Activated naive CD8-positive, alpha-beta T cell treated with anti-CD3 and anti-CD28 coated beads for 36 hours (primary cell): ENCODE measurements around the gene AOPEP. TPM values are rescaled to one million over a fixed set of nuclear protein-coding genes. Genes with fewer than 3 reads are reported as not detected.

Source experiments
- DNase-seq: peaks from one replicate; pipeline ENCODE4 v3.0.0; 2021
- H3K27ac Mint-ChIP-seq: one replicate; pipeline ENCODE4 v1.8.0; 2022; ENCODE audit warnings: mild to moderate bottlenecking, moderate library complexity, mixed read lengths
- H3K27me3 Mint-ChIP-seq: one replicate; pipeline ENCODE4 v1.8.0; 2022; ENCODE audit warnings: mild to moderate bottlenecking, mixed read lengths
- H3K36me3 Mint-ChIP-seq: one replicate; pipeline ENCODE4 v1.8.0; 2021; ENCODE audit warnings: mild to moderate bottlenecking, mixed read lengths
- H3K4me1 Mint-ChIP-seq: one replicate; pipeline ENCODE4 v1.8.0; 2021; ENCODE audit warnings: mixed read lengths
- H3K4me3 Mint-ChIP-seq: one replicate; pipeline ENCODE4 v1.8.0; 2022; ENCODE audit warnings: mild to moderate bottlenecking, moderate library complexity, mixed read lengths
- H3K9me3 Mint-ChIP-seq: one replicate; pipeline ENCODE4 v1.8.0; 2022; ENCODE audit warnings: mixed read lengths
- total RNA-seq, 2 experiments: library from RNA; stranded (reverse); gene quantifications; one replicate each; pipeline ENCODE4 v1.2.3, GENCODE V29; 2021

Gene AOPEP
- total RNA-seq, 2 experiments from 2014 or later: 5.0 to 6.8 TPM

GRCh38 chr9:94802251-94802650 is 75.8 kb downstream of the AOPEP start:
- Mint-ChIP-seq H3K27ac (no peak overlapping the region), H3K27me3 (no peaks in the 10 kb centered on the region), H3K9me3 (no peaks in the 10 kb centered on the region), H3K36me3 (peaks cover 38% of the 10 kb centered on the region), H3K4me1 (peaks cover 29% of the 10 kb centered on the region), H3K4me3 (no peak overlapping the region)
- DNase-seq: no peak

GRCh38 chr9:94802793-94803192 is 76.3 kb downstream of the AOPEP start:
- Mint-ChIP-seq H3K4me1 (peaks cover 29% of the 10 kb centered on the region), H3K9me3 (no peaks in the 10 kb centered on the region), H3K27ac (peak overlapping the region; percentile 72), H3K4me3 (no peak overlapping the region), H3K27me3 (no peaks in the 10 kb centered on the region), H3K36me3 (peaks cover 42% of the 10 kb centered on the region)
- peak; percentile 55 for DNase-seq

GRCh38 chr9:94804316-94804715 is 77.8 kb downstream of the AOPEP start:
- H3K27ac Mint-ChIP-seq: no peak overlapping the region
- no peaks in the 10 kb centered on the region for H3K9me3 Mint-ChIP-seq
- H3K4me3 Mint-ChIP-seq: no peak overlapping the region
- H3K27me3 Mint-ChIP-seq: no peaks in the 10 kb centered on the region
- H3K4me1 Mint-ChIP-seq: peaks cover 29% of the 10 kb centered on the region
- DNase-seq: no peak
- peaks cover 45% of the 10 kb centered on the region for H3K36me3 Mint-ChIP-seq

GRCh38 chr9:94805051-94805489 is 78.6 kb downstream of the AOPEP start:
- Mint-ChIP-seq H3K4me1 (peaks cover 29% of the 10 kb centered on the region), H3K36me3 (peaks cover 49% of the 10 kb centered on the region), H3K27ac (no peak overlapping the region), H3K27me3 (no peaks in the 10 kb centered on the region), H3K4me3 (no peak overlapping the region), H3K9me3 (no peaks in the 10 kb centered on the region)
- DNase-seq: no peak

- H3K4me1 Mint-ChIP-seq: peaks cover 29% of the 10 kb centered on the region
- H3K27ac Mint-ChIP-seq: no peak overlapping the region
- no peak overlapping the region for H3K4me3 Mint-ChIP-seq
- H3K9me3 Mint-ChIP-seq: no peaks in the 10 kb centered on the region
- DNase-seq: no peak
- no peaks in the 10 kb centered on the region for H3K27me3 Mint-ChIP-seq
- peaks cover 46% of the 10 kb centered on the region for H3K36me3 Mint-ChIP-seq
These were observed 79.1 kb downstream of the AOPEP start for GRCh38 chr9:94805585-94805984.

DNA sequence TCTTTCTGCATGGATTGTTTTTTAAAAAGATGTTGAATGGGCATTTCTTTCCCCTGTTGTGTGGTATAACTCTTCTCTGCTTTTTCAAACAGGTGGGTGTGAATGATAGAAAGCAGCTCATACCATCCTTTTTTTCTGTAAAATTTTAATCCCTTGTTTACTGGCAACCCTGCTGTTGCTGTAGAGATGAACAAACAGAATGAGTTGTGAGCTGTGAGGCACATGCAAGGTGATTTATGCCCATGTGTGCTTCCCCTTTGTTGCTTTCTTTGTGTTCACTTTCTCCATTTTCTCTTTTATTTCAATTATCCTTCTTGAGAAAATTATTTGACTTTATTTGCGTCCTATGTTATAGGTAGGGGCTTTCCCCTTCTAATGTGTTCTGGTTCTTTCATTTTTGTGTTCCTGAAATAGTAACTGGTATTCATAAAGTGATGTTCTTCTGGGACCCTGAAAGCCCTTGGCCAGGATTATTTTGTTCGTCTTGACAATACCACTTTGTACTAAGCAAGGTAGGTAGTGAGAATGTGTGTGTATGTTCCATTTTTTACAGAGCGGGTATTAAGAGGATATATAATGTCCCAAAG is 79.9 kb downstream of the AOPEP start:
- Mint-ChIP-seq H3K4me3 (no peak overlapping the region), H3K27me3 (no peaks in the 10 kb centered on the region), H3K36me3 (peaks cover 38% of the 10 kb centered on the region)

GRCh38 chr9:94807556-94807955 is 81.1 kb downstream of the AOPEP start:
- H3K36me3 Mint-ChIP-seq: peaks cover 31% of the 10 kb centered on the region
- no peak overlapping the region for H3K27ac Mint-ChIP-seq
- H3K27me3 Mint-ChIP-seq: no peaks in the 10 kb centered on the region
- DNase-seq: no peak
- H3K4me1 Mint-ChIP-seq: peaks cover 29% of the 10 kb centered on the region
- no peaks in the 10 kb centered on the region for H3K9me3 Mint-ChIP-seq
- H3K4me3 Mint-ChIP-seq: no peak overlapping the region

More for the DNA sequence above, 79.9 kb downstream of the AOPEP start:
- Mint-ChIP-seq H3K27ac (no peak overlapping the region), H3K4me1 (peaks cover 29% of the 10 kb centered on the region), H3K9me3 (no peaks in the 10 kb centered on the region)
- no peak for DNase-seq

- Mint-ChIP-seq H3K4me3 (no peak overlapping the region), H3K4me1 (peaks cover 15% of the 10 kb centered on the region), H3K27me3 (no peaks in the 10 kb centered on the region), H3K27ac (no peak overlapping the region), H3K9me3 (no peaks in the 10 kb centered on the region), H3K36me3 (peaks cover 31% of the 10 kb centered on the region)
- DNase-seq: no peak
These were observed 82.6 kb downstream of the AOPEP start for GRCh38 chr9:94808926-94809700.

DNA sequence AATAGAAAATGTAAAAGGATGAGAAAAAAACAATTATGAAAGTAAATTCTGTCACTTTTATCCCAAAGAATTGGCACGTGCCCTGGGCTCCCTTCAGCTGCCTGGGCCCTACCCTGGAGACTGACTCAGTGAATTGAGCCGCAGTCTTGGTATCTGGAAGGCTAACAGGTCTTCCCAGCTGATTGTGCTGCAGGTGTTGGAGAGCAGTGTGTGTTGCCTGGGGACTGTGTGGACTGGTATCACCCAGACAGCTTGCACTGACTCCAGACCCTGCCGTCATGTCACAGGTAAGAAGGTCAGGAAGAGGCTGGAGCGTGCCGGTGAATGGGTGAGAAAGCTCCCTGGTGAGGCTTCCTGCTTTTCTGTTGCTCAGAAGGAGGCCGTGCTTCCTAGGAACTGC is 83.3 kb downstream of the AOPEP start:
- H3K36me3 Mint-ChIP-seq: peaks cover 28% of the 10 kb centered on the region
- H3K27ac Mint-ChIP-seq: no peak overlapping the region
- H3K4me1 Mint-ChIP-seq: peaks cover 15% of the 10 kb centered on the region
- no peaks in the 10 kb centered on the region for H3K27me3 Mint-ChIP-seq
- H3K9me3 Mint-ChIP-seq: no peaks in the 10 kb centered on the region
- DNase-seq: no peak
- no peak overlapping the region for H3K4me3 Mint-ChIP-seq

GRCh38 chr9:94811074-94811473 is 84.6 kb downstream of the AOPEP start:
- Mint-ChIP-seq H3K4me3 (no peak overlapping the region), H3K9me3 (no peaks in the 10 kb centered on the region), H3K27ac (no peak overlapping the region), H3K4me1 (peaks cover 12% of the 10 kb centered on the region), H3K27me3 (no peaks in the 10 kb centered on the region), H3K36me3 (peaks cover 24% of the 10 kb centered on the region)
- no peak for DNase-seq

GRCh38 chr9:94812343-94812742 is 85.8 kb downstream of the AOPEP start:
- DNase-seq: no peak
- no peak overlapping the region for H3K27ac Mint-ChIP-seq

GRCh38 chr9:94813379-94813778 is 86.9 kb downstream of the AOPEP start:
- DNase-seq: no peak
- Mint-ChIP-seq H3K4me1 (peaks cover 8% of the 10 kb centered on the region), H3K27ac (no peak overlapping the region), H3K9me3 (no peaks in the 10 kb centered on the region), H3K36me3 (peaks cover 17% of the 10 kb centered on the region), H3K27me3 (no peaks in the 10 kb centered on the region), H3K4me3 (no peak overlapping the region)

More at GRCh38 chr9:94812343-94812742, 85.8 kb downstream of the AOPEP start:
- Mint-ChIP-seq H3K27me3 (no peaks in the 10 kb centered on the region), H3K9me3 (no peaks in the 10 kb centered on the region), H3K36me3 (peaks cover 22% of the 10 kb centered on the region), H3K4me3 (no peak overlapping the region), H3K4me1 (peaks cover 8% of the 10 kb centered on the region)

GRCh38 chr9:94817291-94818177 is 91.0 kb downstream of the AOPEP start:
- H3K4me3 Mint-ChIP-seq: no peak overlapping the region
- no peaks in the 10 kb centered on the region for H3K9me3 Mint-ChIP-seq
- H3K27me3 Mint-ChIP-seq: no peaks in the 10 kb centered on the region
- peaks cover 11% of the 10 kb centered on the region for H3K4me1 Mint-ChIP-seq
- peaks cover 13% of the 10 kb centered on the region for H3K36me3 Mint-ChIP-seq
- DNase-seq: no peak
- H3K27ac Mint-ChIP-seq: no peak overlapping the region

DNA sequence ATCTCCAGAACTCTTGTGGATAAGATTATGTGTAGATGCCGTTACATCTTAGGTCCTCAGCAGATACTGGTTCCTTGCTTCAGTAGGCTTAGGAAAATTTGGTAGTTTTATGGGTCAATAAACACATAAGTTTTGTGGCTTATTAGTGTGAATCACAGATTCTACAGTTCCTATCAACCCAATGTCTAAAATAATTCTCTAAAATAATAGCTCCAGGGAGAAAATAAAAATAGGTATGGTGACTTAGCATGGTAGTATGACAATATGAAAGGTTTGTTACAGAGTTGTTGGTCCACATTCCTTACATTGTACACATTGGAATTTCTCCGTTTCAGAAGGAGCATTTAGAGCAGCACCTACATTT is 91.7 kb downstream of the AOPEP start:
- Mint-ChIP-seq H3K27ac (no peak overlapping the region), H3K36me3 (peaks cover 13% of the 10 kb centered on the region), H3K9me3 (no peaks in the 10 kb centered on the region), H3K27me3 (no peaks in the 10 kb centered on the region), H3K4me3 (no peak overlapping the region), H3K4me1 (peaks cover 11% of the 10 kb centered on the region)
- DNase-seq: no peak

- H3K36me3 Mint-ChIP-seq: peaks cover 14% of the 10 kb centered on the region
- H3K9me3 Mint-ChIP-seq: no peaks in the 10 kb centered on the region
- no peak overlapping the region for H3K4me3 Mint-ChIP-seq
- peaks cover 11% of the 10 kb centered on the region for H3K4me1 Mint-ChIP-seq
- no peak for DNase-seq
- H3K27ac Mint-ChIP-seq: no peak overlapping the region
- no peaks in the 10 kb centered on the region for H3K27me3 Mint-ChIP-seq
These were observed 92.7 kb downstream of the AOPEP start for GRCh38 chr9:94819161-94819687.
